Skeletal muscle tissue (tissue), 4 donors: ENCODE results near the gene ALG14. TPM values are rescaled to one million over a fixed set of nuclear protein-coding genes. Genes with fewer than 3 reads are reported as not detected.
"Not testable (repeated sequence)": the region's sequence is repeated elsewhere in the genome, so short reads cannot be mapped to it uniquely, and the experiment has no call there.

Source experiments
- H3K27ac ChIP-seq: one replicate; pipeline ENCODE4 v1.7.0; 2013; ENCODE audit warnings: mild to moderate bottlenecking, low read depth, low read length, inconsistent platforms
- H3K27me3 ChIP-seq, 3 donors: one replicate each; pipeline ENCODE4 v1.7.0; 2013; ENCODE audit warnings: low read length in 3 of 3; ENCODE audit not compliant: control insufficient read depth in 3 of 3, insufficient read depth in 3 of 3
- H3K36me3 ChIP-seq, 3 donors: one replicate each; pipeline ENCODE4 v1.7.0; 2013; ENCODE audit warnings: low read length in 3 of 3; ENCODE audit not compliant: control insufficient read depth in 3 of 3, insufficient read depth in 3 of 3
- H3K4me1 ChIP-seq, 3 donors: one replicate each; pipeline ENCODE4 v1.7.0; 2013; ENCODE audit warnings: low read length in 3 of 3, mild to moderate bottlenecking in 3 of 3; ENCODE audit not compliant: control insufficient read depth in 3 of 3, insufficient read depth in 3 of 3
- H3K4me3 ChIP-seq, 3 donors: one replicate each; pipeline ENCODE4 v1.7.0; 2013; ENCODE audit warnings: low read length in 3 of 3
- H3K9ac ChIP-seq, 3 donors: one replicate each; pipeline ENCODE4 v1.7.0; 2013; ENCODE audit warnings: low read length in 3 of 3, mild to moderate bottlenecking in 3 of 3, moderate library complexity in 2 of 3, low read depth in 1 of 3
- H3K9me3 ChIP-seq, 3 donors: one replicate each; pipeline ENCODE4 v1.7.0; 2013; ENCODE audit warnings: low read length in 3 of 3; ENCODE audit not compliant: control insufficient read depth in 3 of 3
- total RNA-seq: library from RNA; depleted of rRNA; stranded (reverse); fragments of >200 nt; gene quantifications from one replicate; pipeline ENCODE4 v1.2.3, GENCODE V29; 2014
- donor health status: Osteomylitis.

The ALG14 gene
- total RNA-seq, 1 donor from 2014 or later, result 1.0 TPM

DNA sequence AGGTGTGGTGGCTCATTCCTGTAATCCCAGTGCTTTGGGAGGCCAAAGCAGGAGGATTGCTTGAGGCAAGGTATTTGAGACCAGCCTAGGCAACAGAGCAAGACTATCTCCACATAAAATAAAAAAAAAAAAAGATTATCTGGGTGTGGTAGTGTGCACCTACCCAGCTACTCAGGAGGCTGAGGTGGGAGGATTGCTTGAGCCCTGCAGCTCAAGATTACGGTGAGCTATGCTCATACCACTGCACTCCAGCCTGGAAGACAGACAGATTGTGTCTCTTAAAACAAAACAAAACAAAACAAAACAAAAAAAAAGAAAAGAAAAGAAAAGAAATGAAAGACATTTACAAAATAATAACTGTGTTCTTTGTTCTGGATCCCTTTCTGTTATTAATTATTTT lies 38.3 kb upstream of the ALG14 start:
- H3K4me1 ChIP-seq, result no peaks in the 10 kb centered on the region
- no peaks in the 10 kb centered on the region for H3K9me3 ChIP-seq
- H3K27me3 ChIP-seq, result no peaks in the 10 kb centered on the region
- no peak overlapping the region for H3K4me3 ChIP-seq
- no peak overlapping the region for H3K9ac ChIP-seq
- no peaks in the 10 kb centered on the region for H3K36me3 ChIP-seq
- H3K27ac ChIP-seq, result no peak overlapping the region

DNA sequence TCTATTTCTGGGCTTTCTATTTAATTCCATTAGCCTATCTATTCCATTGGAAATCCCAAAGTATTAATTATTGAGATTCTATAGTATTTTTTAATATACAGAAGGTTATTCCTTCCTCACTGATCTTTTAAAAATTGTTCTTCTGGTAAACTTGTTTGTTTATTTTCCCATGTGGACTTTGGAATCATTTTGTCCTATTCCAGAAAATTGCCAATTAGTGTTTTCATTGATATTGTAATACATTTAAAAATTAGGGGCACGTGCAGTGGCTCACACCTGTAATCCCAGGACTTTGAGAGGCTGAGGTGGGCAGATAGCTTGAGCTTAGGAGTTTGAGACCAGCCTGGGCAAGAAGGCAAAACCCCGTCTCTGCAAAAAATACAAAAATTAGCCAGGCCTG lies 36.0 kb upstream of the ALG14 start:
- no peak overlapping the region for H3K9ac ChIP-seq
- H3K36me3 ChIP-seq, result no peaks in the 10 kb centered on the region
- no peaks in the 10 kb centered on the region for H3K4me1 ChIP-seq

DNA sequence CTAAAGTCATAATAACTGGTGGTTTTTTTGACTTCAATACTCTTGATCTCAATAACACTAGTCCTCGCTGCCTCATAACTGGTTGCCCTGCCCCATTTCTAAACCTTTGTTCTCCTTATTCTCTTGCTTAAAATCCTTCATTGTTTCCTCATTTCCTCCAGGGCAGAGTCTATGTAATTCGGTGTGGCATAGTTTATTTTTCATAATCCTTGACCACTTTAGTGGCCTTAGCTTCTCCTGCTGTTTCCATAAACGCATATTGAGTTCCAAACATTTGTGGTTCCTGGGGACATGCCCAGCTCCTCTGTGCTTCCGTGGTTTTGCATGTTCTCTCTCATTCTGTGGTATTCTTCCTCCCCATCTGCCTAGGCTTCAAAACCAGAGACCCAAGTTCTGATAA lies 25.4 kb upstream of the ALG14 start:
- no peak overlapping the region for H3K4me3 ChIP-seq
- H3K36me3 ChIP-seq, result no peaks in the 10 kb centered on the region
- H3K9me3 ChIP-seq, result no peaks in the 10 kb centered on the region
- no peaks in the 10 kb centered on the region for H3K4me1 ChIP-seq
- no peak overlapping the region for H3K9ac ChIP-seq
- no peak overlapping the region for H3K27ac ChIP-seq
- H3K27me3 ChIP-seq, result peaks cover 0 to 2% (median 0%) of the 10 kb centered on the region in 3 donors

More for the DNA sequence above, 36.0 kb upstream of the ALG14 start:
- Histone ChIP-seq H3K4me3 (no peak overlapping the region), H3K27ac (no peak overlapping the region), H3K9me3 (no peaks in the 10 kb centered on the region), H3K27me3 (no peaks in the 10 kb centered on the region)

DNA sequence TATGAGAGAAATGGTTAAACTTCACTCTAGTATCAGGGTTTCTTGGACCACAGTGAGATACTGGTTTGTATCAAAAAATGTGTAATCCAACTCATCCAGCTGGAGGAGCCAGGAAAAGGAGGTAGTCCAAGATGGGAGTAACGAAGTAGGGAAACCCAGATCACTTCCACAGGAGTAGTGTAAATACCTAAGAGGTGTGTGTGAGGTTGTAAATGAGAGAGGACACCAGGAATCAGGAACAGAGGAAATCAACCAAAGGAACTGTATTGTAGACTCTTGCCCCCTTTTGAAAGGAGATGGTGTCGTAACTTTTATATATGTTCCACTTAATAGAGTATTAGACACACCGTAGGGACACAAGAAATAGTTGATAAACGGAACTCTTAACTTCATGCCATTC lies 24.7 kb upstream of the ALG14 start:
- Histone ChIP-seq H3K9me3 (no peaks in the 10 kb centered on the region), H3K27ac (no peak overlapping the region), H3K4me1 (no peaks in the 10 kb centered on the region), H3K27me3 (no peaks in the 10 kb centered on the region), H3K36me3 (no peaks in the 10 kb centered on the region), H3K4me3 (no peak overlapping the region), H3K9ac (no peak overlapping the region)

DNA sequence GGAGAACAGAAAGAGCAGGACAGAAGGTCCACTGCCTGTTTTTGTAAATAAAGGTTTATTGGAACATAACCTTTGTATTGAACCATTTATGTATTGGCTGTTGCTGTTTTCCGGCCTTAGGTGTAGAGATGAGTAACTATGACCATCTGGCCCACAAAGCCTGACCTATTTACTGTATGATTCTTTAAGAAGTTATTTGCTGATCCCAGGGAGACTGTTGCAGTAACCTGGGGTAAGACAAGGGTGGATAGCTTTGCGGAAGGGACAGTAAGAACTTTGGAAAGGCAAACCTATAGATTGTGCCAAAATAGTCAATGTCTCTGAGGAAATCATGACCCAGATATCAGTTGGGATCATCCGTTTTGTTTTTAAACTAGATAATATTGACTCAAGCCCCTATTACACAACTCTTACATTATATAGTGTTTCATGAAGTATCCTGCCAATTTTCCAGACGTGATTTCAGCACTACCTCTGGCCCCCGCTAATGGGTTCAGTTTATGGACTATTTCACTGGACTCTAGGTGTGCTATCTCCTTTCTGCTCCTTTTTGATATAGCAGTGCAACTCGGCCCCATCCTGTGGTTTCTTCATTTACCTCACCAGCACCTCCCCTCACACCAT lies 23.6 kb upstream of the ALG14 start:
- Histone ChIP-seq H3K9me3 (no peaks in the 10 kb centered on the region), H3K9ac (no peak overlapping the region), H3K4me3 (no peak overlapping the region), H3K27me3 (no peaks in the 10 kb centered on the region), H3K4me1 (no peaks in the 10 kb centered on the region), H3K36me3 (no peaks in the 10 kb centered on the region), H3K27ac (no peak overlapping the region)

DNA sequence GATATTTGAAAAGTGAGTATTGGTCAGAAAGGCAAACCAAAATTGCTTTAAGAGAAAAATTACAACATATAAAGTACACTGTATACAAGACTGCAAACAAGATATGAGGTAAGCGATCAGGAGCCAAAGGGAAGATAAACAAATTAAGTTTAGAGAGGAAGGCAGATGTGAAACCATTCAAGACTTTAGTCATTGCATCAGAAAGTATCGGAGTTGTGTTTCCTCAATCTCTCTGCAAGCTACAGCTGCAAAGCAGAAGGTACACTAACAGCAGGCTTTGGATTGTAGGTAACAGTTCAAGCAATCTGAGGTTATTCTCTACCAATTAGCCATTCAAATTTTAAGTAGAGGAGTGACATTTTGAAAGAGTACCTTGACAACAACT lies 23.1 kb upstream of the ALG14 start:
- no peaks in the 10 kb centered on the region for H3K27me3 ChIP-seq
- H3K9me3 ChIP-seq, result no peaks in the 10 kb centered on the region
- H3K36me3 ChIP-seq, result no peaks in the 10 kb centered on the region
- no peaks in the 10 kb centered on the region for H3K4me1 ChIP-seq
- H3K9ac ChIP-seq, result no peak overlapping the region
- H3K27ac ChIP-seq, result no peak overlapping the region
- H3K4me3 ChIP-seq, result no peak overlapping the region

DNA sequence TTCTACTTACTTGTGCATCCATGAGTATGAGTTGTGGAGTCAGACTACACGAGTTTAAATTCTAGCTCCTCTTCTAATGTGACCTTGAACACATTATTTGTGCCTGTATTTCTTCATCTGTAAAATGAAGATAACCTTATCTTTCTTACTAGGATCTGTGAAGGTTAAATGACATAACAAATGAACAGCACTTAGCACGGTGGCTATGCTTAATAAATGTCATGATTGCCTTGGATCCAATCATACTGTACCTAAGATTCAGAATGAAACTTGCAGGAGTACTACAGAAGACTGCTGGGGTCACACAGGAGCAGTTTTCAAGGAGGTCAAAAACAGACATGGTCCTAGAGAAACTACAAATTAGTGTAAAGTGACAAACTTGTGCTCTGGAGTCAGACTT lies 22.2 kb upstream of the ALG14 start:
- Histone ChIP-seq H3K27me3 (no peaks in the 10 kb centered on the region), H3K4me1 (no peaks in the 10 kb centered on the region), H3K9me3 (no peaks in the 10 kb centered on the region), H3K4me3 (no peak overlapping the region), H3K36me3 (no peaks in the 10 kb centered on the region), H3K27ac (no peak overlapping the region), H3K9ac (no peak overlapping the region)

DNA sequence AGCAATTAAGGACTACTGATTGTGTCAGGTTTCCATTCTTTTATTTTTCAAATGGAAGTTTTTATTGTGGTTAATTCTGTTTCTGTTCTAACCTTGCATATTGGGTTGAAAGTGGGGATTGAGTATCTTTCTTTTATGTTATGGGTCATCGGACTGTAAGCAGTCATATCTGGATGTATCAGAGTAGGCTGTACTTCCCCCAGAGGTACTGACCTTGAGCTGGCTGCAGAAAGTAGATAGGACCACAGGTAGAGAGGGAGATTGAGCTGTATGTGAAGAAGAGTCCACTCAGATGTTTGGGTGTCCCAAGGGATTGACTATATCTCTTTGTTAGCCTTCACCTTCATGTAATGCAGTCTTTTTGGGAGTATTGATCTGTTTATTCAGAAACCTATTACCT lies 20.5 kb upstream of the ALG14 start:
- H3K9me3 ChIP-seq, result no peaks in the 10 kb centered on the region
- no peak overlapping the region for H3K4me3 ChIP-seq
- H3K4me1 ChIP-seq, result no peaks in the 10 kb centered on the region
- no peak overlapping the region for H3K9ac ChIP-seq
- H3K36me3 ChIP-seq, result no peaks in the 10 kb centered on the region
- no peaks in the 10 kb centered on the region for H3K27me3 ChIP-seq
- no peak overlapping the region for H3K27ac ChIP-seq

DNA sequence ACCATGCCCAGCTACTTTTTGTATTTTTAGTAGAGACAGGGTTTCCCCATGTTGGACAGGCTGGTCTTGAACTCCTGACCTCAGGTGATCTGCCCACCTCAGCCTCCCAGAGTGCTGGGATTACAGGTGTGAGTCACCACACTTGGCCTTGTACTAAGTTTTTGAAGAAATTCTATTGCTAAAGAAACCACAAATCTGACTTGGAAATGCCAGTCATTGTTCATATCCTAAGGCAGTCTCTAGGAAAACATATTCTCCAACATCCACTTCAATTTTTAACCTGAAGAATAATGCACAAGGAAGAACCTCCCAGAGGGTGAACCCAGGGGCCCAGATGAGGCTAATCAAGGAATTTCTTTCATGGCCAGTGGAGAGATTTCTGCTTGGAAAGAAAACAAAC lies 20.1 kb upstream of the ALG14 start:
- not testable (repeated sequence) for H3K9ac ChIP-seq, H3K4me1 ChIP-seq, H3K27ac ChIP-seq, H3K4me3 ChIP-seq, H3K27me3 ChIP-seq, H3K36me3 ChIP-seq, H3K9me3 ChIP-seq

DNA sequence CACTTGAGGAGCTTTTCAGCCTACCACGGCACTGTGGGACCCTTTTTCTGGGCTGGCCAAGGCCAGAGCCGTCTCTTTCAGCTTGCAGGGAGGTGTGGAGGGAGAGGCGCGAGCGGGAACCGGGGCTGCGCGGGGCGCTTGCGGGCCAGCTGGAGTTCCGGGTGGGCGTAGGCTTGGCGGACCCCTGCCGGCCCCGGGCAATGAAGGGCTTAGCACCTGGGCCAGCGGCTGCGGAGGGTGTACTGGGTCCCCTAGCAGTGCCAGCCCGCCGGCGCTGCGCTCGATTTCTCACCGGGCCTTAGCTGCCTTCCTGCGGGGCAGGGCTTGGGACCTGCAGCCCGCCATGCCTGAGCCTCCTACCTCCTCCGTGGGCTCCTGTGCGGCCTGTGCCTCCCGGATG lies 18.5 kb upstream of the ALG14 start:
- H3K9me3 ChIP-seq, H3K9ac ChIP-seq, H3K36me3 ChIP-seq, H3K4me1 ChIP-seq, H3K4me3 ChIP-seq, H3K27ac ChIP-seq, H3K27me3 ChIP-seq: not testable (repeated sequence)
